Measurements from ENCODE around the gene VWA1. TPM values are rescaled to one million over a fixed set of nuclear protein-coding genes. Genes with fewer than 3 reads are reported as not detected.
"Not testable (repeated sequence)": the region's sequence is repeated elsewhere in the genome, so short reads cannot be mapped to it uniquely, and the experiment has no call there.

VWA1 gene
- total and polyA plus RNA-seq, 10 of the 15 experiments (the other 5 are each of a cell fraction or from before 2014, with no cell fraction given), result 0.02 to 1.7 (median 0.32) TPM; not detected in 2

DNA sequence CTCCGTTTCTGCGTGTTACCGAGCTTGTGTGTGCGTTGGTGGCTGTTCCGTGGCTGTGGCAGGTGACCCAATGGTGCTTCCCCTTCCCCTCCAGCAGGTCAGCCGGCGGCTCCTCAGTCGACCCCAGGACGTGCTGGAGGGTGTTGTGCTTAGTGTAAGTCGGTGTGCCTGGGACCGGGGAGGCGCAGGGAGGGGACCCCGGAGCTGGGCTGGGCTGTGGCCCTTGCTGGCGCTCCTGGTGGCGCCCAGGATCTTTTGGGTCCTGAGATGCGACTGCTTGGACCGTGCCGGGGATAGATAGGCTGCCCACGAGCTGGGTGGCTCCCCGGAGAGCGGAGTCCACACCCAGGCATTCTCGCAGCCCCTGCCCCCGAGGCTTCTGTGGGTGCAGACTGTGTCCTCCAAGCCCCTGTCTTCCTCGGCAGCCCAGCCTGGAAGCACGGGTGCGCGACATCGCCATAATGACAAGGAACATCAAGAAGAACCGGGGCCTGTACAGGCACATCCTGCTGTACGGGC is 19.9 kb downstream of the VWA1 start:
- SMC1A ChIA-PET (ENCODE audit: uncharacterized antibody, unreplicated experiment), result no interaction called here
- RAD21 ChIA-PET (ENCODE audit: unreplicated experiment), result no interaction called here
- POLR2A ChIA-PET, result interaction anchor here (0.7 kb wide), 1 partner anchor 28 kb away, joined by 5 read pairs; no protein-coding TSS in a partner anchor
- DNase-seq (ENCODE audit: low read depth, low spot score) (no peak), ATAC-seq (no peak), FAIRE-seq (no peak)
- 67% methylated on average over 30 of the region's 30 CpGs for WGBS (ENCODE audit: insufficient coverage, insufficient replicate concordance, low lambda C conversion rate, missing lambda C conversion rate)
- in situ Hi-C loops (cut with MboI), result no loop called here
- Histone ChIP-seq H3K27me3 (replicated peaks in 1 of 2; ENCODE audit: control insufficient read depth in 2 of 2, insufficient read depth in 2 of 2, low read length in 1 of 2) (no peaks in the 10 kb centered on the region), H3K79me2 (ENCODE audit: control insufficient read depth, insufficient read depth, low read length) (no peaks in the 10 kb centered on the region), H3K4me1 (ENCODE audit: control insufficient read depth, insufficient read depth, low read length) (no peaks in the 10 kb centered on the region), H4K20me1 (ENCODE audit: control insufficient read depth, insufficient read depth) (no peaks in the 10 kb centered on the region), H3K4me2 (ENCODE audit: control insufficient read depth, insufficient read depth) (no peak overlapping the region), H2AFZ (ENCODE audit: control insufficient read depth, low read depth, low read length) (no peak overlapping the region), H3K9me3 (replicated peaks; ENCODE audit: control insufficient read depth, insufficient read depth, low read length) (no peaks in the 10 kb centered on the region), H3K36me3 (ENCODE audit: control insufficient read depth in 2 of 2, insufficient read depth in 2 of 2, low read length in 1 of 2) (no peaks in the 10 kb centered on the region), H3K4me3 (no peak overlapping the region), H3K9ac (ENCODE audit: control insufficient read depth, insufficient read depth, low read length) (no peak overlapping the region), H3K27ac (ENCODE audit: control insufficient read depth, insufficient read depth) (no peak overlapping the region)
- intact Hi-C loops (cut with micrococcal nuclease; ENCODE audit: unreplicated experiment), result no loop called here
- no peak for TF ChIP-seq HDAC2 (IDR thresholded peaks at IDR 0.05)
- TF ChIP-seq, protein P1, sequence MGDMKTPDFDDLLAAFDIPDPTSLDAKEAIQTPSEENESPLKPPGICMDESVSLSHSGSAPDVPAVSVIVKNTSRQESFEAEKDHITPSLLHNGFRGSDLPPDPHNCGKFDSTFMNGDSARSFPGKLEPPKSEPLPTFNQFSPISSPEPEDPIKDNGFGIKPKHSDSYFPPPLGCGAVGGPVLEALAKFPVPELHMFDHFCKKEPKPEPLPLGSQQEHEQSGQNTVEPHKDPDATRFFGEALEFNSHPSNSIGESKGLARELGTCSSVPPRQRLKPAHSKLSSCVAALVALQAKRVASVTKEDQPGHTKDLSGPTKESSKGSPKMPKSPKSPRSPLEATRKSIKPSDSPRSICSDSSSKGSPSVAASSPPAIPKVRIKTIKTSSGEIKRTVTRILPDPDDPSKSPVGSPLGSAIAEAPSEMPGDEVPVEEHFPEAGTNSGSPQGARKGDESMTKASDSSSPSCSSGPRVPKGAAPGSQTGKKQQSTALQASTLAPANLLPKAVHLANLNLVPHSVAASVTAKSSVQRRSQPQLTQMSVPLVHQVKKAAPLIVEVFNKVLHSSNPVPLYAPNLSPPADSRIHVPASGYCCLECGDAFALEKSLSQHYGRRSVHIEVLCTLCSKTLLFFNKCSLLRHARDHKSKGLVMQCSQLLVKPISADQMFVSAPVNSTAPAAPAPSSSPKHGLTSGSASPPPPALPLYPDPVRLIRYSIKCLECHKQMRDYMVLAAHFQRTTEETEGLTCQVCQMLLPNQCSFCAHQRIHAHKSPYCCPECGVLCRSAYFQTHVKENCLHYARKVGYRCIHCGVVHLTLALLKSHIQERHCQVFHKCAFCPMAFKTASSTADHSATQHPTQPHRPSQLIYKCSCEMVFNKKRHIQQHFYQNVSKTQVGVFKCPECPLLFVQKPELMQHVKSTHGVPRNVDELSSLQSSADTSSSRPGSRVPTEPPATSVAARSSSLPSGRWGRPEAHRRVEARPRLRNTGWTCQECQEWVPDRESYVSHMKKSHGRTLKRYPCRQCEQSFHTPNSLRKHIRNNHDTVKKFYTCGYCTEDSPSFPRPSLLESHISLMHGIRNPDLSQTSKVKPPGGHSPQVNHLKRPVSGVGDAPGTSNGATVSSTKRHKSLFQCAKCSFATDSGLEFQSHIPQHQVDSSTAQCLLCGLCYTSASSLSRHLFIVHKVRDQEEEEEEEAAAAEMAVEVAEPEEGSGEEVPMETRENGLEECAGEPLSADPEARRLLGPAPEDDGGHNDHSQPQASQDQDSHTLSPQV (IDR thresholded peaks at IDR 0.05), result no peak
- no peak for TF ChIP-seq EP300 (IDR thresholded peaks at IDR 0.05; ENCODE audit: borderline replicate concordance in 1 of 2, control insufficient read depth in 1 of 2, low read depth in 2 of 2, low read length in 2 of 2)
- no peak for TF ChIP-seq PAX8 (IDR thresholded peaks at IDR 0.05)
- TF ChIP-seq, protein P2, sequence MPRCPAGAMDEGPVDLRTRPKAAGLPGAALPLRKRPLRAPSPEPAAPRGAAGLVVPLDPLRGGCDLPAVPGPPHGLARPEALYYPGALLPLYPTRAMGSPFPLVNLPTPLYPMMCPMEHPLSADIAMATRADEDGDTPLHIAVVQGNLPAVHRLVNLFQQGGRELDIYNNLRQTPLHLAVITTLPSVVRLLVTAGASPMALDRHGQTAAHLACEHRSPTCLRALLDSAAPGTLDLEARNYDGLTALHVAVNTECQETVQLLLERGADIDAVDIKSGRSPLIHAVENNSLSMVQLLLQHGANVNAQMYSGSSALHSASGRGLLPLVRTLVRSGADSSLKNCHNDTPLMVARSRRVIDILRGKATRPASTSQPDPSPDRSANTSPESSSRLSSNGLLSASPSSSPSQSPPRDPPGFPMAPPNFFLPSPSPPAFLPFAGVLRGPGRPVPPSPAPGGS (IDR thresholded peaks at IDR 0.05; ENCODE audit: borderline replicate concordance, insufficient read depth, low read depth, low read length, poor library complexity, severe bottlenecking), result no peak
- no peak for TF ChIP-seq RAD51 (IDR thresholded peaks at IDR 0.05)
- no peak for TF ChIP-seq RCOR1 (conservative IDR thresholded peaks at IDR 0.05; ENCODE audit: low read depth, low read length)
- TF ChIP-seq SIN3A (IDR thresholded peaks at IDR 0.05; ENCODE audit: low read depth, low read length), result no peak
- no peak for TF ChIP-seq ZNF207 (IDR thresholded peaks at IDR 0.05; ENCODE audit: borderline replicate concordance)
- no peak for TF ChIP-seq CBFB (IDR thresholded peaks at IDR 0.05; ENCODE audit: low read depth)
- TF ChIP-seq MYB (IDR thresholded peaks at IDR 0.05; ENCODE audit: borderline replicate concordance, low read depth, low read length), result no peak
- no peak for TF ChIP-seq SMAD5 (IDR thresholded peaks at IDR 0.05; ENCODE audit: low read depth)
- no TSS peak for BruUV-seq (replicated peaks)
- CTCF ChIA-PET, result no interaction called here

DNA sequence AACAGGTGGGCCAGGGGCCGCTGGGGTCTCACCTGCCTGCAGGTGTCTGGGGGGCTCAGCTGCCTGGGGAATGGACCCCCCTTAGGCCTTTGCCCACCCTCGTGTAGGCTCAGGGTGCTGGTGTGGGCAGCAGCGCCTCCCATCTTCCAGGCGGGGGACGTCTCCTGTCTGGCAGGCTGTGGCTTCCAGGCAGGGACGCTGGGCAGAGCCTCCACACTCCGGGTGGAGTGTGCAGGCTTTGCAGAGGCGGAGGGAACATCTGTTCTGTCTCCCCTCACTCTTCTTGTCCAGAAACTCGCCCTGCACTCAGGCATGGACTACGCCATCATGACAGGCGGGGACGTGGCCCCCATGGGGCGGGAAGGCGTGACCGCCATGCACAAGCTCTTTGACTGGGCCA is 20.4 kb downstream of the VWA1 start:
- RAD21 ChIA-PET (ENCODE audit: unreplicated experiment); FAIRE-seq; H3K9ac ChIP-seq (ENCODE audit: control insufficient read depth, insufficient read depth, low read length); H3K27me3 ChIP-seq (replicated peaks in 1 of 2; ENCODE audit: control insufficient read depth in 2 of 2, insufficient read depth in 2 of 2, low read length in 1 of 2); H3K4me2 ChIP-seq (ENCODE audit: control insufficient read depth, insufficient read depth); H4K20me1 ChIP-seq (ENCODE audit: control insufficient read depth, insufficient read depth); SMC1A ChIA-PET (ENCODE audit: uncharacterized antibody, unreplicated experiment); H3K79me2 ChIP-seq (ENCODE audit: control insufficient read depth, insufficient read depth, low read length); BruUV-seq (replicated peaks); H3K4me3 ChIP-seq; POLR2A ChIA-PET; in situ Hi-C loops (cut with MboI); H3K9me3 ChIP-seq (replicated peaks; ENCODE audit: control insufficient read depth, insufficient read depth, low read length); H3K27ac ChIP-seq (ENCODE audit: control insufficient read depth, insufficient read depth); H3K36me3 ChIP-seq (ENCODE audit: control insufficient read depth in 2 of 2, insufficient read depth in 2 of 2, low read length in 1 of 2); ATAC-seq; H3K4me1 ChIP-seq (ENCODE audit: control insufficient read depth, insufficient read depth, low read length); CTCF ChIA-PET; H2AFZ ChIP-seq (ENCODE audit: control insufficient read depth, low read depth, low read length); DNase-seq (ENCODE audit: low read depth, low spot score); intact Hi-C loops (cut with micrococcal nuclease; ENCODE audit: unreplicated experiment): not testable (repeated sequence)
- WGBS (ENCODE audit: insufficient coverage, insufficient replicate concordance, low lambda C conversion rate, missing lambda C conversion rate), result 80% methylated on average over 1 of the region's 15 CpGs
